ENCODE data around the gene EFTUD2. TPM values are rescaled to one million over a fixed set of nuclear protein-coding genes. Genes with fewer than 3 reads are reported as not detected.
"Not testable (repeated sequence)": the region's sequence is repeated elsewhere in the genome, so short reads cannot be mapped to it uniquely, and the experiment has no call there.

The EFTUD2 gene
- 100 to 1,000 TPM in 4 of 5 experiments, 10 to 100 TPM in 1; 94.3 to 157 (median 120) TPM for total RNA-seq
- 10 to 100 TPM; 53.1 to 68.2 TPM for polyA plus RNA-seq
- 92.7 reads per million, percentile 83 among the genes with 10 or more reads in this experiment for total RNA-seq

DNA sequence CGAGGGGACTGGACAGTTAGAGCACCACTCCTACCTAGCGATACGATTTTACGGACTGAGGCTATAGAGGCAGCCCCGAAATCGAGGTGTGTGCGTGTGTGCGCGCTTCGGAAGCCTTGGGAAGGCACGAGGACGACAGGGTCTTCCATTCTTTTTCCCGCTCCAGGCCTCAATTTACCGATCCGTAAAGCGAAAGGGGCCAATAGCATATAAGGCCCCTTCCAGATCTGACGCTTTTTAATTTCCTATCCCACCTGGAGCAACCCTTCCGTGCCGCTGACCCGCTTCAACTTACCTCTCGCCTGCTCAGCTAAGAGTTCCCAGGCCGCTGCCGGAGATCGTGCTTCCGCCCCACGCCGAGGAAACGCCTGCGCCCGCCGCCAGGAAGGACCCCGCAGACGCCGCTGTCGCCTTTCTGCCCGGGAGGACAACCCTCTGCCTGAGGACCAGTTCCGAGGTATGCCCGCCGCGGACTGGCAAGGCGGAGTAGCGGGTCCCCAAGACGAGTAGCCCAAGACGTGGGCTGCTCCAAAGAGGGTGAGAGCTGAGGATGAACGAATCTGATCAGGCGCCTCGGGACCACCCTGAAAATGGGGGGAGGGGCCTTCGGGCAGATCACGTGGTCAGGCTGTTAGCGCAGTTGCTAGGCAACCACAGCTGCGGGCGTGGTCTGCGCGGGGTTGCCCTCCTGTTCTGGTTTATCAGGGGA is at the start of gene EFTUD2:
EFTUD2 (minus strand) TSS at position 372 of the 709 bp plus-strand sequence. CDS start 4,924 bp downstream, outside the sequence.
- H3K27me3 ChIP-seq (ENCODE audit: control insufficient read depth in 2 of 2, insufficient read depth in 2 of 2, low read length in 2 of 2), result no peaks in the 10 kb centered on the region
- H3K27ac ChIP-seq (ENCODE audit: low read depth, low read length), result peak within 1 kb of the TSS; percentile 96
- H3K9me3 ChIP-seq (ENCODE audit: control insufficient read depth in 2 of 3, low read length in 3 of 3), result no peaks in the 10 kb centered on the region
- POLR2A ChIA-PET, result interaction anchor here (0.7 to 3.0 kb wide), 10 partner anchors 10 to 1511 kb away, joined by 3 to 7 read pairs (median 3); partner anchors contain the start of gene NMT1
- H3K36me3 ChIP-seq (ENCODE audit: control insufficient read depth in 2 of 3, insufficient read depth in 3 of 3, low read length in 3 of 3), result peaks cover 0 to 7% (median 0%) of the 10 kb centered on the region in 3 experiments
- Mint-ChIP-seq H3K9me3 (peaks cover 0 to 5% (median 0%) of the 10 kb centered on the region in 11 donors), H3K36me3 (peaks cover 4 to 13% (median 11%) of the 10 kb centered on the region in 5 donors), H3K4me1 (peaks cover 26 to 41% (median 35%) of the 10 kb centered on the region in 7 donors), H3K27ac (peak within 1 kb of the TSS; percentile 99 to 100 (median 99)), H3K4me3 (peak within 1 kb of the TSS; percentile 84 to 97 (median 96)), H3K27me3 (peaks cover 0 to 23% (median 0%) of the 10 kb centered on the region in 5 donors)
- ATAC-seq, result peak; percentile 94
- intact Hi-C loops (cut with micrococcal nuclease), result loop anchor here (1.0 to 10.0 kb wide), 11 partner anchors 48 to 512 kb away; partner anchors contain the start of genes DBF4B (in 2 of the 2), KIF18B (in 2 of the 2), ACBD4 (in 1 of the 2) and C1QL1 (in 1 of the 2)
- H3K4me1 ChIP-seq (ENCODE audit: control insufficient read depth in 2 of 2, insufficient read depth in 2 of 2, low read length in 2 of 2), result peaks cover 6 to 10% of the 10 kb centered on the region in 2 donors
- peak within 1 kb of the TSS; percentile 89 for H3K4me3 ChIP-seq (ENCODE audit: low read length)
- DNase-seq, result peak; percentile 91 to 99 (median 96)
- CTCF ChIA-PET, result interaction anchor here (0.6 to 1.5 kb wide), 5 partner anchors 11 to 201 kb away, joined by 3 to 4 read pairs (median 3); no protein-coding TSS in a partner anchor

DNA sequence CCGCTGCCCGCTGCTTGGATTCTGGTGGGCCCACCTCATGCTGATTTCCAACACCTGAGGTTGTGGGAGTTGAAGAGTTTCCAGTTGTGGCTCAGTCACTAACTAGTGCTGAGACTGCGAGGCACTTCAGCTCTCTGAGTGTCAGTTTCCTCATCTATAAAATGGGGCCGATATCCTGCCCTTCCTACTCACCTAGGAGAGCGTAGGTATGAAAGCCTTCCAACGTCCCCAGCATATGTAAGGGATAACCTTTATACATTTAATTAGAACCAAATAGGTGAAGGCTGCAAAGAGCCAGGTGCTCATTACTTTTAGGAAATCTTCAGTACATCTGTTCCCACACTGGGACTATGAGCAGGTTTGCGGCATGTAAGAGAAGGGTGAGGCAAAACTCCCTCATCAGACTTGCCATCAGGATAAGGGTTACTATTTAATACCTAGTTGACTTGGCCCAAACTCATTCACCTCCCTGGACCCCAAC is 49.1 kb upstream of the EFTUD2 start:
- Histone ChIP-seq H3K9me3 (ENCODE audit: control insufficient read depth in 2 of 3, low read length in 3 of 3) (no peaks in the 10 kb centered on the region), H3K27ac (ENCODE audit: low read depth, low read length) (peak overlapping the region; percentile 69), H3K4me3 (ENCODE audit: low read length) (peak overlapping the region; percentile 83), H3K27me3 (ENCODE audit: control insufficient read depth in 2 of 2, insufficient read depth in 2 of 2, low read length in 2 of 2) (no peaks in the 10 kb centered on the region), H3K4me1 (ENCODE audit: control insufficient read depth in 2 of 2, insufficient read depth in 2 of 2, low read length in 2 of 2) (peaks cover 5 to 6% of the 10 kb centered on the region in 2 donors), H3K36me3 (ENCODE audit: control insufficient read depth in 2 of 3, insufficient read depth in 3 of 3, low read length in 3 of 3) (no peaks in the 10 kb centered on the region)
- intact Hi-C loops (cut with micrococcal nuclease), result loop anchor here (5.0 kb wide), 2 partner anchors 171 to 446 kb away; partner anchors contain the start of gene GPATCH8 (in 1 of the 2)
- ChIA-PET POLR2A (interaction anchor here (1.2 kb wide), 1 partner anchor 102 kb away, joined by 3 read pairs; no protein-coding TSS in a partner anchor), CTCF (no interaction called here)
- peaks cover 0 to 37% (median 5%) of the 10 kb centered on the region in 7 donors for H3K4me1 Mint-ChIP-seq
- peaks cover 0 to 7% (median 0%) of the 10 kb centered on the region in 5 donors for H3K27me3 Mint-ChIP-seq
- no peak for ATAC-seq
- peak overlapping the region; percentile 85 to 98 (median 93) for H3K4me3 Mint-ChIP-seq
- H3K36me3 Mint-ChIP-seq, result peaks cover 0 to 10% (median 0%) of the 10 kb centered on the region in 5 donors
- no peak for DNase-seq
- H3K27ac Mint-ChIP-seq, result peak overlapping the region; percentile 86 to 98 (median 93)
- H3K9me3 Mint-ChIP-seq, result no peaks in the 10 kb centered on the region

GRCh38 chr17:44947461-44948314 is 48.4 kb upstream of the EFTUD2 start, which contains the start of gene KIF18B:
TSS of gene KIF18B (minus strand) at chr17:44947773. CDS start at chr17:44936344, 11,429 bp downstream.
- Histone ChIP-seq H3K27ac (ENCODE audit: low read depth, low read length) (peak within 1 kb of the TSS; percentile 69), H3K4me3 (ENCODE audit: low read length) (peak within 1 kb of the TSS; percentile 83), H3K27me3 (ENCODE audit: control insufficient read depth in 2 of 2, insufficient read depth in 2 of 2, low read length in 2 of 2) (no peaks in the 10 kb centered on the region), H3K9me3 (ENCODE audit: control insufficient read depth in 2 of 3, low read length in 3 of 3) (no peaks in the 10 kb centered on the region), H3K4me1 (ENCODE audit: control insufficient read depth in 2 of 2, insufficient read depth in 2 of 2, low read length in 2 of 2) (peaks cover 5 to 6% of the 10 kb centered on the region in 2 donors), H3K36me3 (ENCODE audit: control insufficient read depth in 2 of 3, insufficient read depth in 3 of 3, low read length in 3 of 3) (no peaks in the 10 kb centered on the region)
- ChIA-PET CTCF (interaction anchor here (0.6 kb wide), 1 partner anchor 1560 kb away, joined by 3 read pairs; no protein-coding TSS in a partner anchor), POLR2A (interaction anchor here (1.2 kb wide), 1 partner anchor 103 kb away, joined by 3 read pairs; no protein-coding TSS in a partner anchor)
- ATAC-seq (peak; percentile 99), DNase-seq (peak; percentile 73 to 91 (median 86))
- H3K36me3 Mint-ChIP-seq, result peaks cover 0 to 10% (median 0%) of the 10 kb centered on the region in 5 donors
- peak within 1 kb of the TSS; percentile 85 to 98 (median 93) for H3K4me3 Mint-ChIP-seq
- peaks cover 0 to 40% (median 5%) of the 10 kb centered on the region in 7 donors for H3K4me1 Mint-ChIP-seq
- intact Hi-C loops (cut with micrococcal nuclease), result loop anchor here (1.0 to 5.0 kb wide), 8 partner anchors 21 to 445 kb away; partner anchors contain the start of genes C1QL1 (in 2 of the 2), DCAKD (in 2 of the 2), EFTUD2 (in 2 of the 2) and GPATCH8 (in 1 of the 2)
- H3K27ac Mint-ChIP-seq, result peak within 1 kb of the TSS; percentile 86 to 98 (median 93)
- H3K27me3 Mint-ChIP-seq, result peaks cover 0 to 7% (median 0%) of the 10 kb centered on the region in 5 donors
- no peaks in the 10 kb centered on the region for H3K9me3 Mint-ChIP-seq

DNA sequence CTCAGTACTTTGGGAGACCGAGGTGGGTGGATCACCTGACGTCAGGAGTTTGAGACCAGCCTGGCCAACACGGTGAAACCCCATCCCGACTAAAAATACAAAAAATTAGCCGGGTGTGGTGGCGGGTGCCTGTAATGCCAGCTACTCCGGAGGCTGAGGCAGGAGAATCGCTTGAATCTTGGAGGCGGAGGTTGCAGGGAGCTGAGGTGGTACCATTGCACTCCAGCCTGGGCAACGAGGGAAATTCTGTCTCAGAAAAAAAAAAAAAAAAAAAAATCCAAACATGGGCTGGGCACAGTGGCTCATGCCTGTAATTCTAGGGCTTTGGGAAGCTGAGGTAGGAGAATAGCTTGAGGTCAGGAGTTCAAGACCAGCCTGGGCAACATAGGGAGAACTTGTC is 46.4 kb upstream of the EFTUD2 start:
- H3K9me3 ChIP-seq (ENCODE audit: control insufficient read depth in 2 of 3, low read length in 3 of 3); H3K27me3 Mint-ChIP-seq; H3K36me3 ChIP-seq (ENCODE audit: control insufficient read depth in 2 of 3, insufficient read depth in 3 of 3, low read length in 3 of 3); H3K9me3 Mint-ChIP-seq; DNase-seq; ATAC-seq; POLR2A ChIA-PET; H3K4me1 ChIP-seq (ENCODE audit: control insufficient read depth in 2 of 2, insufficient read depth in 2 of 2, low read length in 2 of 2); H3K27ac Mint-ChIP-seq; CTCF ChIA-PET; H3K27me3 ChIP-seq (ENCODE audit: control insufficient read depth in 2 of 2, insufficient read depth in 2 of 2, low read length in 2 of 2); H3K27ac ChIP-seq (ENCODE audit: low read depth, low read length); H3K4me3 ChIP-seq (ENCODE audit: low read length): not testable (repeated sequence)
- Mint-ChIP-seq H3K4me1 (peaks cover 0 to 57% (median 5%) of the 10 kb centered on the region in 7 donors), H3K4me3 (peak overlapping the region in 1 of 10 donors; percentile 30), H3K36me3 (peaks cover 0 to 10% (median 0%) of the 10 kb centered on the region in 5 donors)
- intact Hi-C loops (cut with micrococcal nuclease), result loop anchor here (2.0 to 5.0 kb wide), 3 partner anchors 105 to 443 kb away; partner anchors contain the start of genes DCAKD (in 1 of the 2) and GPATCH8 (in 1 of the 2)

DNA sequence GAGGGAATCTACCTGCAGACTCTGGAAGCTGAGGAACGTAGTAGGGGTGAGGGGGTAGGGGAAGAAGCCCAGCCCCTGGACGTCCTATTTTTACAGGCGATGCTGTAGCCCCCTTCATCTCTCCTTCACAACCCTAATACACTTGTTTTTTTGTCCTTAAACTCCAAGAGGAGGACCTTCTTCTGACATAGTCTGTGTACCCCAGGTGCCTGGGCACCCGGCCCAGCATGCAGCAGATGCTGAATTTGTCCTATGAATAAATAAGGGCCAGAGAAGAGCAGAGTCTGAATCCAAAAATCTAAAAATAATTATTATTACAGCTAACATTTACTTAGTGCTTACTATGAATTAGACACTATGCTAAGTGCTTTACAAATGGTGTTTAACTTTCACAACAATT is 43.2 kb upstream of the EFTUD2 start:
- intact Hi-C loops (cut with micrococcal nuclease), result no loop called here
- ChIA-PET CTCF (no interaction called here), POLR2A (interaction anchor here (0.9 kb wide), 1 partner anchor 219 kb away, joined by 3 read pairs; no protein-coding TSS in a partner anchor)
- H3K27ac Mint-ChIP-seq, result peak overlapping the region in 1 of 9 donors; percentile 67
- H3K4me1 ChIP-seq (ENCODE audit: control insufficient read depth in 2 of 2, insufficient read depth in 2 of 2, low read length in 2 of 2), result no peaks in the 10 kb centered on the region
- no peak for ATAC-seq
- H3K36me3 Mint-ChIP-seq, result peaks cover 0 to 21% (median 0%) of the 10 kb centered on the region in 5 donors
- peaks cover 0 to 63% (median 0%) of the 10 kb centered on the region in 7 donors for H3K4me1 Mint-ChIP-seq
- DNase-seq, result no peak
- H3K36me3 ChIP-seq (ENCODE audit: control insufficient read depth in 2 of 3, insufficient read depth in 3 of 3, low read length in 3 of 3), result no peaks in the 10 kb centered on the region
- no peaks in the 10 kb centered on the region for H3K27me3 ChIP-seq (ENCODE audit: control insufficient read depth in 2 of 2, insufficient read depth in 2 of 2, low read length in 2 of 2)
- no peaks in the 10 kb centered on the region for H3K9me3 Mint-ChIP-seq
- H3K4me3 ChIP-seq (ENCODE audit: low read length), result no peak overlapping the region
- peaks cover 0 to 7% (median 0%) of the 10 kb centered on the region in 5 donors for H3K27me3 Mint-ChIP-seq
- H3K9me3 ChIP-seq (ENCODE audit: control insufficient read depth in 2 of 3, low read length in 3 of 3), result no peaks in the 10 kb centered on the region
- H3K27ac ChIP-seq (ENCODE audit: low read depth, low read length), result no peak overlapping the region
- H3K4me3 Mint-ChIP-seq, result peak overlapping the region in 1 of 10 donors; percentile 26

All from naive thymus-derived CD4-positive, alpha-beta T cell (primary cell).